GM10266 (cell line): ENCODE measurements around the gene ZNF134.

Experiments
- DNase-seq: peaks from one replicate; pipeline ENCODE4 v3.0.0; 2012; ENCODE audit errors: extremely low spot score
- TF ChIP-seq, protein P1 (sequence below): IDR thresholded peaks from 2 replicates; pipeline ENCODE4 v1.5.1; 2012; ENCODE audit warnings: mild to moderate bottlenecking, low read depth; ENCODE audit not compliant: control insufficient read depth, insufficient read depth; ENCODE audit errors: missing control alignments

Gene ZNF134

DNA sequence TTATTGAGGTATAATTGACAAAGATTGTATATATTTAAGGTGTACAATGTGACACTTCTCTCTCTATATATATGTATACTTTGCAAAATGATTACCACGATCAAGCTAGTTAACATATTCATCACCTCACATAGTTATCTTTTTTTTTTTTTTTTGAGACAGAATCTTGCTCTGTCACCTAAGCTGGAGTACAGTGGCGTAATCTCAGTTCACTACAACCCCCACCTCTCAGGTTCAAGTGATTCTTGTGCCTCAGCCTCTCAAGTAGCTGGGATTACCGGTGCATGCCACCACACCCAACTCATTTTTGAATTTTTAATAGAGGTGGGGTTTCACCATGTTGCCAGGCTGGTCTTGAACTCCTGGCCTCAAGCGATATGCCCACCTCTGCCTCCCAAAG lies 58.4 kb downstream of the ZNF134 start:
- DNase-seq: no peak
- TF ChIP-seq, protein P1, sequence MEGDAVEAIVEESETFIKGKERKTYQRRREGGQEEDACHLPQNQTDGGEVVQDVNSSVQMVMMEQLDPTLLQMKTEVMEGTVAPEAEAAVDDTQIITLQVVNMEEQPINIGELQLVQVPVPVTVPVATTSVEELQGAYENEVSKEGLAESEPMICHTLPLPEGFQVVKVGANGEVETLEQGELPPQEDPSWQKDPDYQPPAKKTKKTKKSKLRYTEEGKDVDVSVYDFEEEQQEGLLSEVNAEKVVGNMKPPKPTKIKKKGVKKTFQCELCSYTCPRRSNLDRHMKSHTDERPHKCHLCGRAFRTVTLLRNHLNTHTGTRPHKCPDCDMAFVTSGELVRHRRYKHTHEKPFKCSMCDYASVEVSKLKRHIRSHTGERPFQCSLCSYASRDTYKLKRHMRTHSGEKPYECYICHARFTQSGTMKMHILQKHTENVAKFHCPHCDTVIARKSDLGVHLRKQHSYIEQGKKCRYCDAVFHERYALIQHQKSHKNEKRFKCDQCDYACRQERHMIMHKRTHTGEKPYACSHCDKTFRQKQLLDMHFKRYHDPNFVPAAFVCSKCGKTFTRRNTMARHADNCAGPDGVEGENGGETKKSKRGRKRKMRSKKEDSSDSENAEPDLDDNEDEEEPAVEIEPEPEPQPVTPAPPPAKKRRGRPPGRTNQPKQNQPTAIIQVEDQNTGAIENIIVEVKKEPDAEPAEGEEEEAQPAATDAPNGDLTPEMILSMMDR: no peak
